ENCODE measurements around the gene GPC6.

DNA sequence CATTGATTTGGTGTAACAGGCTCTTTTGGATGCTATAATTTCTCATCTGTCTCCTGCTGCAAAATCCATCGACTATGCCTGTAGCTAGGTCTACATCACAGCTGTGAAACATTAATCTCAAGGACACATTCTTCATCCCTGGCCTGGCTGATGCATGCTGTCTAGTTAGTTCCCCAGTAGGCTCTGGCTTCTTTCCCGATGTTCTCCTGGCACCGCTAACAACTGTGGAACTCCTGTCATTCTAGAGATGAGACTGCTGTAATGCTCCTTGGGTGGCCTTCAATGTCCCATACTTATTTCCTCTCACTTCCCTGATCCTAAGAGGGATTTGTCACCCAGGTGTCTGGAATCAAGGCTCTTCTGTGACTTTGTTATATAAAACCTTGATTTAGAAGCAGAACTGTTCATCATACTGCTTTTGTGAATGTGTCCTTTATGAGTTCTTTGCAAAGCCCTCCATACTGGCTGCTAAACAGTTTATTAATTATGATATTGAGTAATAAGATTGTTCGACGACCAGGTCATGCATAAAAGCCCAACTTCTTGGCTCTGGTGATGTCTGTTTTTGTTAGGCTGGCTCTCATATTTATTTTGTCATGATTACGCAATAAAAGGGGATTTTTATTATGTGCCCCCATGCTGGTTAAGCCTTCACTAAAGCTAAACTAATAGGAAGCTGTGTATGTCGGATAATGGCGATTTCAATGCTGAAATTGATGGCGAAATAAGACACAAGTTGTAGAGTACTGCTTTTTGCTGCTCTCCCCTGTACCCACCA is 1025.4 kb downstream of the GPC6 start:
- TF ChIP-seq, protein P1, sequence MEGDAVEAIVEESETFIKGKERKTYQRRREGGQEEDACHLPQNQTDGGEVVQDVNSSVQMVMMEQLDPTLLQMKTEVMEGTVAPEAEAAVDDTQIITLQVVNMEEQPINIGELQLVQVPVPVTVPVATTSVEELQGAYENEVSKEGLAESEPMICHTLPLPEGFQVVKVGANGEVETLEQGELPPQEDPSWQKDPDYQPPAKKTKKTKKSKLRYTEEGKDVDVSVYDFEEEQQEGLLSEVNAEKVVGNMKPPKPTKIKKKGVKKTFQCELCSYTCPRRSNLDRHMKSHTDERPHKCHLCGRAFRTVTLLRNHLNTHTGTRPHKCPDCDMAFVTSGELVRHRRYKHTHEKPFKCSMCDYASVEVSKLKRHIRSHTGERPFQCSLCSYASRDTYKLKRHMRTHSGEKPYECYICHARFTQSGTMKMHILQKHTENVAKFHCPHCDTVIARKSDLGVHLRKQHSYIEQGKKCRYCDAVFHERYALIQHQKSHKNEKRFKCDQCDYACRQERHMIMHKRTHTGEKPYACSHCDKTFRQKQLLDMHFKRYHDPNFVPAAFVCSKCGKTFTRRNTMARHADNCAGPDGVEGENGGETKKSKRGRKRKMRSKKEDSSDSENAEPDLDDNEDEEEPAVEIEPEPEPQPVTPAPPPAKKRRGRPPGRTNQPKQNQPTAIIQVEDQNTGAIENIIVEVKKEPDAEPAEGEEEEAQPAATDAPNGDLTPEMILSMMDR (IDR thresholded peaks at IDR 0.05; ENCODE audit: poor library complexity): no peak
- no peak for TF ChIP-seq EZH2phosphoT487 (IDR thresholded peaks at IDR 0.05; ENCODE audit: low read depth, severe bottlenecking, unreplicated experiment)
